Esophagus mucosa (tissue), 1 donor: ENCODE measurements around the gene FAM162A. TPM values are rescaled to one million over a fixed set of nuclear protein-coding genes. Genes with fewer than 3 reads are reported as not detected.
"Not testable (repeated sequence)": the region's sequence is repeated elsewhere in the genome, so short reads cannot be mapped to it uniquely, and the experiment has no call there.

Experiments
- ATAC-seq: fragments of 200-7000 bp; cut with Tn5 transposase; one replicate; pipeline ENCODE4 v1.9.1; 2020
- total RNA-seq: library from RNA; stranded (reverse); gene quantifications from one replicate; pipeline ENCODE4 v1.2.4, GENCODE V29; 2023
- donor health status: DM: yes; HTN: yes; CAD: no.

Gene FAM162A
- total RNA-seq, 1 donor from 2014 or later = 106 TPM

GRCh38 chr3:122421836-122422235 lies 37.9 kb downstream of the FAM162A start:
- ATAC-seq = no peak

DNA sequence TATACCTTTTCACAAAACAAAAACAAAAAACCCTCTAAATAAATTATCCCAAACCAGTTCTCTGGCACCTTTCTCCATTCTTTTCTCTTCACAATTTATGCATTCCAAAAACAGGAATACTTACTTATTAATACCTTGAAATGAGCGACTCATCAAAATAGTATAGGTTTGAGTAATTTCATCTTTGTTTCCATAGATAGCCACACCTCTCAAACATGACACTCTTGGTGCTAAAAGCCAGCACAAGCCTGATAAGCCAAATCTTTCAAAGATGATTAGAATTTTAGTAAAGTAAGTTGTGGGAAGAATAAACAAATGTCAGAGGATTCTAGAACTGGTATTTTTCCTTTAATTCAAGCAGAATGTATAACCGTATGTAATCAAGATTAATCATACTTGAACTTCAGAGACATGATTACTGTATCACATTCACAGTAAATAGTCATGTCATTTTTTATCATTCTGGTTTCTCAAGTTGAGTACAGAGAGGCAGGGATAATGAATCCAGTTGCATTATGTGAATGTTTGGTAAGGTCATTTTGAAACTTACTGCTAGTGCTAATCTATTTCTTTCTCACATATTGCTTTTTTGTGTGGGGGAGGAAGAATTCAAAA lies 44.0 kb downstream of the FAM162A start:
- ATAC-seq = peak; percentile 37

- ATAC-seq = no peak
These were observed 46.4 kb downstream of the FAM162A start for GRCh38 chr3:122430371-122430770.

- ATAC-seq = no peak
These were observed 52.0 kb downstream of the FAM162A start for GRCh38 chr3:122435950-122436349.

DNA sequence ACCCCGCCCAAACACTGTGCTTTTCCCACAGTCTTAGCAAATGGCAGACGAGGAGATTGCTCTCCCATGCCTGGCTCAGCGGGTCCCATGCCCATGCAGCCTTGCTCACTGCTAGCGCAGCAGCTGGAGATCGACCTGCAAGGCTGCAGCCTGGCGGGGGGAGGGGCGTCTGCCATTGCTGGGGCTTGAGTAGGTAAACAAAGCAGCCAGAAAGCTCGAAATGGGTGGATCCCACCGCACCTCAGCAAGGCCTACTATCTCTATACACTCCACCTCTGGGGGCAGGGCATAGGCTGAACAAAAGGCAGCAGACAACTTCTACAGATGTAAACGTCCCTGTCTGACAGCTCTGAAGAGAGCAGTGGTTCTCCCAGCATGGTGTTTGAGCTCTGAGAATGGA lies 59.1 kb downstream of the FAM162A start:
- ATAC-seq = no peak

GRCh38 chr3:122443762-122444490 lies 59.9 kb downstream of the FAM162A start:
- not testable (repeated sequence) for ATAC-seq

GRCh38 chr3:122444491-122444887 lies 60.5 kb downstream of the FAM162A start:
- ATAC-seq = not testable (repeated sequence)

- ATAC-seq = not testable (repeated sequence)
These were observed 64.2 kb downstream of the FAM162A start for GRCh38 chr3:122448218-122448617.

GRCh38 chr3:122451371-122451770 lies 67.4 kb downstream of the FAM162A start:
- ATAC-seq = no peak

GRCh38 chr3:122456074-122456473 lies 72.1 kb downstream of the FAM162A start:
- no peak for ATAC-seq

GRCh38 chr3:122457706-122458105 lies 73.7 kb downstream of the FAM162A start:
- no peak for ATAC-seq

- no peak for ATAC-seq
These were observed 75.0 kb downstream of the FAM162A start for GRCh38 chr3:122458992-122459391.

GRCh38 chr3:122461806-122462205 lies 77.8 kb downstream of the FAM162A start:
- no peak for ATAC-seq

Other genes with a start within 250 kb of the FAM162A start
- gene CASR, start 200.5 kb upstream of the FAM162A start, total RNA-seq = not detected
- gene CSTA, start 58.9 kb upstream of the FAM162A start, total RNA-seq = 2,321 TPM
- gene MIX23, start 951 bp upstream of the FAM162A start, total RNA-seq = 43.3 TPM
- 1.9 TPM for gene WDR5B, start 31.9 kb downstream of the FAM162A start, total RNA-seq
- 54.2 TPM for gene KPNA1, start 130.8 kb downstream of the FAM162A start, total RNA-seq
- gene PARP9, start 180.1 kb downstream of the FAM162A start, total RNA-seq = 27.5 TPM
- 28.5 TPM for gene DTX3L, start 180.2 kb downstream of the FAM162A start, total RNA-seq
- gene PARP15, start 193.5 kb downstream of the FAM162A start, total RNA-seq = 0.56 TPM